Neural cell (in vitro differentiated cells): Measurements from ENCODE around the gene ACOT13. TPM values are rescaled to one million over a fixed set of nuclear protein-coding genes. Genes with fewer than 3 reads are reported as not detected.
A peak's percentile ranks its signal among the peaks of the same experiment; 100 is the strongest.
"Not testable (repeated sequence)": the region's sequence is repeated elsewhere in the genome, so short reads cannot be mapped to it uniquely, and the experiment has no call there.

ENCODE experiments used
- H2AFZ ChIP-seq: fragments of 200-600, 300-800 bp; sonication (generic), shearing (Covaris generic); 2 replicates; pipeline ENCODE4 v1.6.0; 2014; ENCODE audit warnings: low read depth, mild to moderate bottlenecking, antibody characterized with exemption, low read length, moderate library complexity
- H3F3A ChIP-seq: fragments of 200-600 bp; shearing (Covaris generic); 2 replicates; pipeline ENCODE4 v1.6.1; 2016; ENCODE audit warnings: mild to moderate bottlenecking, moderate library complexity, mixed read lengths, antibody characterized with exemption, low read length; ENCODE audit not compliant: insufficient read depth, poor library complexity, severe bottlenecking
- H3K27ac ChIP-seq: fragments of 200-600, 300-800 bp; sonication (generic), shearing (Covaris generic); 2 replicates; pipeline ENCODE4 v1.5.1; 2014; ENCODE audit warnings: mild to moderate bottlenecking, low read length, moderate library complexity
- H3K27me3 ChIP-seq: fragments of 300-800, 200-600 bp; sonication (generic), shearing (Covaris generic); 2 replicates; pipeline ENCODE4 v1.6.0; 2014; ENCODE audit warnings: mild to moderate bottlenecking, low read depth, low read length, moderate library complexity; ENCODE audit not compliant: insufficient read depth
- H3K36me3 ChIP-seq: fragments of 300-800, 200-600 bp; sonication (generic), shearing (Covaris generic); 2 replicates; pipeline ENCODE4 v1.5.1; 2014; ENCODE audit warnings: mild to moderate bottlenecking, antibody characterized with exemption, low read length, moderate library complexity; ENCODE audit not compliant: insufficient read depth
- H3K4me2 ChIP-seq: fragments of 300-800, 200-600 bp; sonication (generic), shearing (Covaris generic); 2 replicates; pipeline ENCODE4 v1.6.0; 2014; ENCODE audit warnings: mild to moderate bottlenecking, low read length
- H3K4me3 ChIP-seq: fragments of 300-800, 200-600 bp; sonication (generic), shearing (Covaris generic); 2 replicates; pipeline ENCODE4 v1.5.1; 2014; ENCODE audit warnings: mild to moderate bottlenecking, low read length, moderate library complexity
- H3K79me2 ChIP-seq: fragments of 200-600 bp; shearing (Covaris generic); replicated peaks from 2 replicates; pipeline ENCODE4 v1.6.0; 2014; ENCODE audit warnings: mild to moderate bottlenecking, low read length, moderate library complexity; ENCODE audit not compliant: insufficient read depth
- H3K9ac ChIP-seq: fragments of 300-800, 200-600 bp; sonication (generic), shearing (Covaris generic); 2 replicates; pipeline ENCODE4 v1.6.1; 2016; ENCODE audit warnings: mild to moderate bottlenecking, low read length, mixed read lengths
- H3K9me2 ChIP-seq: fragments of 200-600 bp; shearing (Covaris generic); 2 replicates; pipeline ENCODE4 v1.6.1; 2016; ENCODE audit warnings: mild to moderate bottlenecking, low read length, mixed read lengths; ENCODE audit not compliant: insufficient read depth
- H3K9me3 ChIP-seq: fragments of 200-600, 300-800 bp; sonication (generic), shearing (Covaris generic); 2 replicates; pipeline ENCODE4 v1.6.1; 2016; ENCODE audit warnings: mild to moderate bottlenecking, mixed run types, low read length, moderate library complexity, mixed read lengths
- H4K20me1 ChIP-seq: fragments of 200-600 bp; shearing (Covaris generic); 2 replicates; pipeline ENCODE4 v1.6.1; 2016; ENCODE audit warnings: mild to moderate bottlenecking, mixed run types; ENCODE audit not compliant: insufficient read depth
- EP300 ChIP-seq: fragments of 450-650 bp; conservative IDR thresholded peaks from 2 replicates; pipeline ENCODE4 v1.6.1; 2014; ENCODE audit warnings: antibody characterized with exemption, mild to moderate bottlenecking, moderate library complexity; ENCODE audit not compliant: poor library complexity, severe bottlenecking
- EZH2 ChIP-seq: fragments of 200-600, 300-800 bp; shearing (Covaris generic), sonication (generic); IDR thresholded peaks from 2 replicates; pipeline ENCODE4 v1.6.1; 2014; ENCODE audit warnings: antibody characterized with exemption, low read length, borderline replicate concordance, mild to moderate bottlenecking; ENCODE audit not compliant: insufficient read depth, poor library complexity, severe bottlenecking
- MXI1 ChIP-seq: fragments of 450-650 bp; conservative IDR thresholded peaks from 2 replicates; pipeline ENCODE4 v1.6.1; 2014; ENCODE audit warnings: antibody characterized with exemption, mild to moderate bottlenecking; ENCODE audit not compliant: poor library complexity, severe bottlenecking
- POLR2AphosphoS5 ChIP-seq: IDR thresholded peaks from 2 replicates; pipeline ENCODE4 v1.6.1; 2012
- RAD21 ChIP-seq: fragments of 450-650 bp; conservative IDR thresholded peaks from 2 replicates; pipeline ENCODE4 v1.6.1; 2014; ENCODE audit warnings: antibody characterized with exemption, mild to moderate bottlenecking, moderate library complexity
- SMC3 ChIP-seq: fragments of 450-650 bp; conservative IDR thresholded peaks from 2 replicates; pipeline ENCODE4 v1.6.1; 2014; ENCODE audit warnings: antibody characterized with exemption, mild to moderate bottlenecking, moderate library complexity; ENCODE audit not compliant: poor library complexity
- TAF1 ChIP-seq: IDR thresholded peaks from 2 replicates; pipeline ENCODE4 v1.6.1; 2012; ENCODE audit warnings: low read depth
- polyA plus RNA-seq: library from polyadenylated mRNA; depleted of rRNA; stranded (reverse); fragments of >200 nt; gene quantifications from 2 replicates; pipeline ENCODE4 v1.2.3, GENCODE V29; 2014
- TF ChIP-seq, protein P1 (sequence below): fragments of 450-650 bp; IDR thresholded peaks from 2 replicates; pipeline ENCODE4 v1.5.1; 2014; ENCODE audit warnings: antibody characterized with exemption, mild to moderate bottlenecking, moderate library complexity; ENCODE audit not compliant: poor library complexity, severe bottlenecking
- TF ChIP-seq, protein P2 (sequence below): IDR thresholded peaks from 2 replicates; pipeline ENCODE4 v1.6.1; 2012; ENCODE audit warnings: borderline replicate concordance

The ACOT13 gene
- polyA plus RNA-seq, 1 donor from 2014 or later, result 9.9 TPM

DNA sequence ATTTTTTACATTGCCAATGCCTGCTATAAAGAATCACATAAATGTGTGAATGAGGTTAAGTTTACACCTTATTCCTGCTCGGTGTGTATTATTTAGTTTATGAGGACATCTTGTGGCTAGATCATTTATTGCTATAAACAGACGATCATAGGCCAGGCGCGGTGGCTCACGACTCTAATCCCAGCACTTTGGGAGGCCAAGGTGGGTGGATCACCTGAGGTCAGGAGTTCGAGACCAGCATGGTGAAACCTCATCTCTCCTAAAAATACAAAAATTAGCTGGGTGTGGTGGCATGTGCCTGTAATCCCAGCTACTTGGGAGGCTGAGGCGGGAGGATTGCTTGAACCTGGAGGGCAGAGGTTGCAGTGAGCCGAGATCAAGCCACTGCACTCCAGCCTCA, 28.8 kb downstream of the ACOT13 start:
- H3K27me3 ChIP-seq, H3K4me2 ChIP-seq, H3K9me3 ChIP-seq, H4K20me1 ChIP-seq, H3F3A ChIP-seq, H2AFZ ChIP-seq, H3K27ac ChIP-seq, H3K9me2 ChIP-seq, H3K36me3 ChIP-seq, H3K4me3 ChIP-seq, H3K79me2 ChIP-seq, H3K9ac ChIP-seq: not testable (repeated sequence)
- TF ChIP-seq, protein P1, sequence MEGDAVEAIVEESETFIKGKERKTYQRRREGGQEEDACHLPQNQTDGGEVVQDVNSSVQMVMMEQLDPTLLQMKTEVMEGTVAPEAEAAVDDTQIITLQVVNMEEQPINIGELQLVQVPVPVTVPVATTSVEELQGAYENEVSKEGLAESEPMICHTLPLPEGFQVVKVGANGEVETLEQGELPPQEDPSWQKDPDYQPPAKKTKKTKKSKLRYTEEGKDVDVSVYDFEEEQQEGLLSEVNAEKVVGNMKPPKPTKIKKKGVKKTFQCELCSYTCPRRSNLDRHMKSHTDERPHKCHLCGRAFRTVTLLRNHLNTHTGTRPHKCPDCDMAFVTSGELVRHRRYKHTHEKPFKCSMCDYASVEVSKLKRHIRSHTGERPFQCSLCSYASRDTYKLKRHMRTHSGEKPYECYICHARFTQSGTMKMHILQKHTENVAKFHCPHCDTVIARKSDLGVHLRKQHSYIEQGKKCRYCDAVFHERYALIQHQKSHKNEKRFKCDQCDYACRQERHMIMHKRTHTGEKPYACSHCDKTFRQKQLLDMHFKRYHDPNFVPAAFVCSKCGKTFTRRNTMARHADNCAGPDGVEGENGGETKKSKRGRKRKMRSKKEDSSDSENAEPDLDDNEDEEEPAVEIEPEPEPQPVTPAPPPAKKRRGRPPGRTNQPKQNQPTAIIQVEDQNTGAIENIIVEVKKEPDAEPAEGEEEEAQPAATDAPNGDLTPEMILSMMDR, result peak; percentile 89
- TF ChIP-seq RAD21 (peak; percentile 93), SMC3 (peak; percentile 92)

DNA sequence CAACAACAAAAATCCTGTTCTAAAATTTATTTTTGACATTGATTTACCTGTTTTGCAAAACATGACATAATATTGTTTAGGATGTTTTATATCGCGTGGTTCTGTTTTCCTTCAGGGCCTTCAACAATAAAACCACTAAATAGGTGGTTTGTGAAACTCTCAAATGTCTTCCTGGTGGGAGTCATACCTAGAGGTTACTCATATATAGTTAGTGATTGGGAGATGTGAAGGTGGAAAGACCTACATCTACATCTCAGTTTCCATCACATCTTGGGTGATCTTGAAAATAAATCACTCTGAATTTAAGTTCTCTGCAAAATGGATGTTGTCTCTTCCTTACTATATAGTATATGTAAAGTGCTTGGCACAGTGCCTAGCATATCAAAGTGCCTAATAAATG, 29.2 kb downstream of the ACOT13 start:
- Histone ChIP-seq H3K9me2 (no peaks in the 10 kb centered on the region), H3K9me3 (no peaks in the 10 kb centered on the region), H3K4me3 (no peak overlapping the region), H2AFZ (no peak overlapping the region), H3K9ac (no peak overlapping the region), H3K36me3 (no peaks in the 10 kb centered on the region), H3K27ac (no peak overlapping the region), H3K4me2 (no peak overlapping the region), H3K79me2 (no peaks in the 10 kb centered on the region), H4K20me1 (no peaks in the 10 kb centered on the region), H3K27me3 (no peaks in the 10 kb centered on the region), H3F3A (no peaks in the 10 kb centered on the region)
- TF ChIP-seq SMC3, result no peak
- TF ChIP-seq, protein P1, result no peak
- TF ChIP-seq, protein P2, sequence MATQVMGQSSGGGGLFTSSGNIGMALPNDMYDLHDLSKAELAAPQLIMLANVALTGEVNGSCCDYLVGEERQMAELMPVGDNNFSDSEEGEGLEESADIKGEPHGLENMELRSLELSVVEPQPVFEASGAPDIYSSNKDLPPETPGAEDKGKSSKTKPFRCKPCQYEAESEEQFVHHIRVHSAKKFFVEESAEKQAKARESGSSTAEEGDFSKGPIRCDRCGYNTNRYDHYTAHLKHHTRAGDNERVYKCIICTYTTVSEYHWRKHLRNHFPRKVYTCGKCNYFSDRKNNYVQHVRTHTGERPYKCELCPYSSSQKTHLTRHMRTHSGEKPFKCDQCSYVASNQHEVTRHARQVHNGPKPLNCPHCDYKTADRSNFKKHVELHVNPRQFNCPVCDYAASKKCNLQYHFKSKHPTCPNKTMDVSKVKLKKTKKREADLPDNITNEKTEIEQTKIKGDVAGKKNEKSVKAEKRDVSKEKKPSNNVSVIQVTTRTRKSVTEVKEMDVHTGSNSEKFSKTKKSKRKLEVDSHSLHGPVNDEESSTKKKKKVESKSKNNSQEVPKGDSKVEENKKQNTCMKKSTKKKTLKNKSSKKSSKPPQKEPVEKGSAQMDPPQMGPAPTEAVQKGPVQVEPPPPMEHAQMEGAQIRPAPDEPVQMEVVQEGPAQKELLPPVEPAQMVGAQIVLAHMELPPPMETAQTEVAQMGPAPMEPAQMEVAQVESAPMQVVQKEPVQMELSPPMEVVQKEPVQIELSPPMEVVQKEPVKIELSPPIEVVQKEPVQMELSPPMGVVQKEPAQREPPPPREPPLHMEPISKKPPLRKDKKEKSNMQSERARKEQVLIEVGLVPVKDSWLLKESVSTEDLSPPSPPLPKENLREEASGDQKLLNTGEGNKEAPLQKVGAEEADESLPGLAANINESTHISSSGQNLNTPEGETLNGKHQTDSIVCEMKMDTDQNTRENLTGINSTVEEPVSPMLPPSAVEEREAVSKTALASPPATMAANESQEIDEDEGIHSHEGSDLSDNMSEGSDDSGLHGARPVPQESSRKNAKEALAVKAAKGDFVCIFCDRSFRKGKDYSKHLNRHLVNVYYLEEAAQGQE, result no peak
- no peak for TF ChIP-seq EP300
- TF ChIP-seq EZH2, result no peak
- TF ChIP-seq MXI1, result no peak
- no peak for TF ChIP-seq RAD21
- TF ChIP-seq POLR2AphosphoS5, result no peak
- no peak for TF ChIP-seq TAF1
